Measurements from ENCODE around the gene FAAP20.

GRCh38 chr1:2231532-2232254 lies 37.1 kb upstream of the FAAP20 start:
- TF ChIP-seq, protein P1, sequence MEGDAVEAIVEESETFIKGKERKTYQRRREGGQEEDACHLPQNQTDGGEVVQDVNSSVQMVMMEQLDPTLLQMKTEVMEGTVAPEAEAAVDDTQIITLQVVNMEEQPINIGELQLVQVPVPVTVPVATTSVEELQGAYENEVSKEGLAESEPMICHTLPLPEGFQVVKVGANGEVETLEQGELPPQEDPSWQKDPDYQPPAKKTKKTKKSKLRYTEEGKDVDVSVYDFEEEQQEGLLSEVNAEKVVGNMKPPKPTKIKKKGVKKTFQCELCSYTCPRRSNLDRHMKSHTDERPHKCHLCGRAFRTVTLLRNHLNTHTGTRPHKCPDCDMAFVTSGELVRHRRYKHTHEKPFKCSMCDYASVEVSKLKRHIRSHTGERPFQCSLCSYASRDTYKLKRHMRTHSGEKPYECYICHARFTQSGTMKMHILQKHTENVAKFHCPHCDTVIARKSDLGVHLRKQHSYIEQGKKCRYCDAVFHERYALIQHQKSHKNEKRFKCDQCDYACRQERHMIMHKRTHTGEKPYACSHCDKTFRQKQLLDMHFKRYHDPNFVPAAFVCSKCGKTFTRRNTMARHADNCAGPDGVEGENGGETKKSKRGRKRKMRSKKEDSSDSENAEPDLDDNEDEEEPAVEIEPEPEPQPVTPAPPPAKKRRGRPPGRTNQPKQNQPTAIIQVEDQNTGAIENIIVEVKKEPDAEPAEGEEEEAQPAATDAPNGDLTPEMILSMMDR (IDR thresholded peaks at IDR 0.05; ENCODE audit: insufficient read depth, low read length, poor library complexity, severe bottlenecking) = no peak
- no peak for TF ChIP-seq EZH2phosphoT487 (conservative IDR thresholded peaks at IDR 0.05; ENCODE audit: low read length)
